Mammary microvascular endothelial cell (primary cell): Measurements from ENCODE around the gene TMEM53. TPM values are rescaled to one million over a fixed set of nuclear protein-coding genes. Genes with fewer than 3 reads are reported as not detected.

Experiments used
- total RNA-seq: library from RNA; depleted of rRNA; stranded (reverse); fragments of >200 nt; gene quantifications from 2 replicates; pipeline ENCODE4 v1.2.3, GENCODE V29; 2015

Gene TMEM53
- total RNA-seq = 4.8 and 6.6 TPM in 2 replicates

DNA sequence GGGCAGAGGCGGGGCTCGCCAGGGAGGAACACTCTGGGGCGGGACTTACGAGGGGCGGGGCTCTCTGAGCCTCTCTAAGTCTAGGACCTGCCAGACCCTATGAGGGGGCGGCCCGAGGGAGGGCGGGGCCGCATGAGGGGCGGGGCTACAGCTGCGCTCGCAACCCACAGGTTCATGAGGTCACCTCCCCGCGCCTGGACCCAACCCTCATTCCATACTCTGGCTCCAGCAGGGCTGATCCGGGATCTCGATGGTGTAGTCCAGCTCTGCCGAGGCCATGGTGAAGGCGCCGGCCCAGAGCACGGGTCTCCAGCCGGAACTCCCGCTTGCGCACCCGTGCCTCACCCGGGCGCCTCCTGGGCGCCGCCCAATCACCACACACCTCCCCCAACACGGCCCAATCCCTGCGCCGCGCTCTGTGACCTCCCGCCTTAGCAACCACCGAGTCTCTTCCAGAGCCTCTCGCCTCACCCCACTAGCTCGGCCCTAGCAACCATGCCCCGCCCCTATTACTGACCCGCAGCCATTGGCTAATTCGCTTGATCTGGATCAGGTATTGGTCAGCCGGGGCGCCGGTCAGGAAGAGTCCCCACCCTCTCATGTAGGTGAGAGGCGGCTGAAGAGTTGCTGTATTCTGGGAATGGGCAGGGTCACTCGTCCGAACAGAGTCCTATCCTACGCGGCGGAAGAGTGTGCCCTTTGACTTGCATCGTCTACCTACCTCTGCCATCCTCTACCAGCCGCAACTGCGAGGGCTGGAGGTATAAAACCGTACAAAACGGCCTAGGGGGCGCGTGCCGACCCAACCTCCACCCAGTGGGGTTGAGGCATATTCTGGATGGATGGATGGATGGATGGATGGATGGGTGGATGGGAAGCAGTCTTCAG lies at the start of gene TMEM53, which contains the start of gene ARMH1:
TMEM53 (minus strand) TSS at position 369 of the 888 bp plus-strand sequence; CDS start at position 279, 90 bp downstream.
ARMH1 (plus strand) TSS at position 602 of the 888 bp plus-strand sequence. CDS start 14,984 bp downstream, outside the sequence.

Other genes starting within 250 kb of the TMEM53 start
- not detected in 2 replicates for gene ARMH1, start 233 bp upstream of the TMEM53 start, total RNA-seq
- gene RNU5D-1, start 56.7 kb upstream of the TMEM53 start, total RNA-seq = not detected in 2 replicates
- 40.8 and 41.4 TPM in 2 replicates for gene KIF2C, start 65.4 kb upstream of the TMEM53 start, total RNA-seq
- gene RPS8, start 101.1 kb upstream of the TMEM53 start, total RNA-seq = 2,549 and 2,678 TPM in 2 replicates
- not detected in 2 replicates for gene BEST4, start 113.7 kb upstream of the TMEM53 start, total RNA-seq
- 45.6 and 50.8 TPM in 2 replicates for gene PLK3, start 125.9 kb upstream of the TMEM53 start, total RNA-seq
- gene DYNLT4, start 132.9 kb upstream of the TMEM53 start, total RNA-seq = not detected in 2 replicates
- gene BTBD19, start 134.0 kb upstream of the TMEM53 start, total RNA-seq = 4.6 and 5.9 TPM in 2 replicates
- gene PTCH2, start 168.8 kb upstream of the TMEM53 start, total RNA-seq = 0.13 and 0.20 TPM in 2 replicates